B cell (primary cell): ENCODE results near the gene NMT1. TPM values are rescaled to one million over a fixed set of nuclear protein-coding genes. Genes with fewer than 3 reads are reported as not detected.

Source experiments
- ATAC-seq: fragments of 200-7000 bp; cut with Tn5 transposase; one replicate; pipeline ENCODE4 v1.10.0; 2021; ENCODE audit warnings: low read depth, mild to moderate bottlenecking, moderate number of reproducible peaks, moderate library complexity
- CTCF ChIA-PET: fragments of 350-600 bp; sonication (Branson Sonifier 250); formaldehyde crosslinking; loops from one replicate; lab custom pipeline; 2021; ENCODE audit warnings: antibody characterized with exemption, inconsistent platforms; lab: Charles Lee
- POLR2A ChIA-PET: fragments of 350-600 bp; sonication (Branson Sonifier 250); formaldehyde crosslinking; loops from one replicate; lab custom pipeline; 2021; ENCODE audit warnings: antibody characterized with exemption; lab: Charles Lee
- DNase-seq: peaks from one replicate; pipeline ENCODE4 v3.0.0; 2013
- H2AFZ ChIP-seq: 2 replicates; pipeline ENCODE4 v1.6.1; 2012; ENCODE audit warnings: mild to moderate bottlenecking, low read depth, low read length; ENCODE audit not compliant: insufficient read depth, poor library complexity, severe bottlenecking
- H3K27ac ChIP-seq, 2 donors: 1 replicate in 1 of 2; 2 replicates in 1 of 2; pipeline ENCODE4 v1.5.1; 2012 to 2013; ENCODE audit warnings: low read length in 2 of 2, mild to moderate bottlenecking in 2 of 2, moderate library complexity in 1 of 2
- H3K27me3 ChIP-seq, 4 experiments: fragments of 200-600 bp in 1 of 4; sonication (generic) in 1 of 4; replicated peaks in 1 of 4; 1 replicate in 2 of 4; 2 replicates in 2 of 4; pipeline versions ENCODE4 v1.6.1 to v1.7.0; 2013 to 2016; ENCODE audit warnings: low read length in 3 of 4, mild to moderate bottlenecking in 2 of 4, mixed read lengths in 1 of 4, moderate library complexity in 1 of 4; ENCODE audit not compliant: insufficient read depth in 4 of 4, control insufficient read depth in 3 of 4; ENCODE audit errors: control extremely low read depth in 1 of 4
- H3K36me3 ChIP-seq, 2 experiments: replicated peaks in 1 of 2; 1 replicate in 1 of 2; 2 replicates in 1 of 2; pipeline versions ENCODE4 v1.6.1 to v1.7.1; 2013; ENCODE audit warnings: low read length in 1 of 2; ENCODE audit not compliant: insufficient read depth in 2 of 2, control insufficient read depth in 1 of 2; ENCODE audit errors: control extremely low read depth in 1 of 2, extremely low read depth in 1 of 2
- H3K4me1 ChIP-seq, 2 donors: fragments of 200-600 bp in 1 of 2; sonication (generic) in 1 of 2; 1 replicate in 1 of 2; 2 replicates in 1 of 2; pipeline versions ENCODE4 v1.5.1 to v1.6.1; 2013 to 2017; ENCODE audit warnings: low read length in 2 of 2; ENCODE audit not compliant: control insufficient read depth in 2 of 2, insufficient read depth in 2 of 2
- H3K4me2 ChIP-seq: replicated peaks from 2 replicates; pipeline ENCODE3; 2012; ENCODE audit warnings: mild to moderate bottlenecking, low read depth, low read length; ENCODE audit not compliant: poor library complexity, severe bottlenecking
- H3K4me3 ChIP-seq, 5 experiments: fragments of 200-600 bp in 1 of 5; sonication (generic) in 1 of 5; 1 replicate in 3 of 5; 2 replicates in 2 of 5; pipeline versions ENCODE4 v1.5.1 to v1.7.0; 2011 to 2016; ENCODE audit warnings: low read length in 4 of 5, mild to moderate bottlenecking in 4 of 5, low read depth in 2 of 5, control low read depth in 1 of 5, moderate library complexity in 1 of 5; ENCODE audit not compliant: insufficient read depth in 1 of 5; ENCODE audit errors: control extremely low read depth in 1 of 5, extremely low read depth in 1 of 5
- H3K79me2 ChIP-seq: fragments of 200-600 bp; sonication (generic); one replicate; pipeline ENCODE4 v1.6.0; 2016; ENCODE audit warnings: low read length; ENCODE audit not compliant: control insufficient read depth, insufficient read depth
- H3K9ac ChIP-seq: fragments of 200-600 bp; sonication (generic); 2 replicates; pipeline ENCODE4 v1.6.1; 2017; ENCODE audit warnings: mild to moderate bottlenecking, low read length, moderate library complexity
- H3K9me3 ChIP-seq, 3 donors: one replicate each; pipeline versions ENCODE4 v1.6.1 to v1.7.1; 2013; ENCODE audit warnings: low read length in 2 of 3; ENCODE audit not compliant: control insufficient read depth in 2 of 3, insufficient read depth in 1 of 3; ENCODE audit errors: control extremely low read depth in 1 of 3
- H4K20me1 ChIP-seq: 2 replicates; pipeline ENCODE4 v1.6.0; 2012; ENCODE audit warnings: mild to moderate bottlenecking, low read length; ENCODE audit not compliant: insufficient read depth, control insufficient read depth, poor library complexity, severe bottlenecking
- H3K27ac Mint-ChIP-seq: one replicate; pipeline ENCODE4 v1.8.0; 2021; ENCODE audit warnings: mixed read lengths
- H3K27me3 Mint-ChIP-seq: one replicate; pipeline ENCODE4 v1.8.0; 2021; ENCODE audit warnings: mixed read lengths
- H3K4me1 Mint-ChIP-seq: one replicate; pipeline ENCODE4 v1.8.0; 2021; ENCODE audit warnings: mixed read lengths
- H3K4me3 Mint-ChIP-seq: one replicate; pipeline ENCODE4 v1.8.0; 2021; ENCODE audit warnings: mixed read lengths
- H3K9me3 Mint-ChIP-seq: one replicate; pipeline ENCODE4 v1.8.0; 2022; ENCODE audit warnings: mixed read lengths; ENCODE audit not compliant: insufficient read depth
- CTCF ChIP-seq: fragments of 200-600 bp; IDR thresholded peaks from one replicate; pipeline ENCODE4 v1.8.0; 2022; ENCODE audit warnings: antibody characterized with exemption, mild to moderate bottlenecking
- EZH2 ChIP-seq: IDR thresholded peaks from 2 replicates; pipeline ENCODE4 v1.6.1; 2012; ENCODE audit warnings: borderline replicate concordance, low read depth, mild to moderate bottlenecking, moderate library complexity, low read length; ENCODE audit not compliant: insufficient read depth, poor library complexity, severe bottlenecking
- WGBS: methylation state at CpG from one replicate; pipeline ENCODE4 v1.1.5; 2013; ENCODE audit warnings: missing lambda C conversion rate; ENCODE audit not compliant: insufficient coverage; 5-methylcytosine and 5-hydroxymethylcytosine counted together
- intact Hi-C: fragments of 100-400 bp; cut with micrococcal nuclease; formaldehyde crosslinking; loops from one replicate; pipeline ENCODE4 v1.10.0; 2022
- polyA plus RNA-seq: library from polyadenylated mRNA; depleted of rRNA; stranded (reverse); fragments of >200 nt; gene quantifications from 2 replicates; pipeline ENCODE4 v1.2.3, GENCODE V29; 2012
- total RNA-seq, 2 donors: library from RNA; stranded (reverse); fragments of 120-200 nt in 1 of 2; gene quantifications; 1 replicate in 1 of 2; 2 replicates in 1 of 2; pipeline versions ENCODE4 v1.2.3 to v1.2.4, GENCODE V29; 2013 to 2022

NMT1 gene
- total and polyA plus RNA-seq, 2 donors (not counting 1 experiment from before 2014, with no cell fraction given), result 30.1 to 134 TPM

DNA sequence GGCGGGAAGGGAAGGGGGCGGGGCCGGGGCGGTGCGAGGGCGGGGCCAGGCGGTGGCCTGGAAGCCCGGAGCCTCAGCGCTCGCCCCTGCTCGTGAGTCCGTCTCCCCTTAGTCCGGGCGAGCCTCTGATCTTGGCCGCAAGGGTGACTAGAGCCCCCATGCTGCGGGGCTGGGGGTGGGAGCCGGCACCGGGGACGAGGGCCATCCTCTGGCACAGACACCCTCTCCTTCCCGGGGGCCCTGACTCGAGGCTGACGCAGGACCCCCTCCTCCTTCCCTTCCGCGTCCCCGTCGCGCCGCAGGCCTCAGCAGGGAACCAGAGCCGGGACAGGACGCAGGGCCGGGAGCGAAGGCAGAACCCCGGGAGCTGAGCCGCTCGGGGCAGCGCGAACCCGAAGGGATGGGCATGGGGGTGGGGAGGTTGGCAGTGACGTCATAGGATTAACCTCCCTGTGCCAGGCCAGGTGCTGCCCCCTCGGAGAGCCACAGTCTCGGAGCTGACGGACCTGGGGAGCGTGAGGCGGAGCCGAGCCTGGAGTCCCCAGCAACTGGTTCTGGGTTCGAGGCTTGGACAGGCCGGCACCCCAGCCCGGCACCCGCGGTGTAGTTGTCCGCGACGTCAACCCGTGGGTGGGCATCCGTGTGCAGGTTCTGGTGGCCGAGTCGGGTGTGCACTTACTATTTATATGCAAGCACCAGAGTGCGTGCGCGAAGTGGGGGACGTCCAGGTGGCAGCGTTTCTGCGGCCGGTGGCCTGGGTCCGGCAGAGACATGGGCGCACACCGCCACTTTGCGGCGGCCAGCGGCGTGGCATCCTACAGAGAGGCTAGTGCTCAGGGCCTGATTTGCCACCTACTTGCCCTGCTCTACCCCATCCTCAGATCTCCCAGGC, 71.7 kb downstream of the NMT1 start:
- Histone ChIP-seq H3K79me2 (peaks cover 18% of the 10 kb centered on the region), H3K4me1 (peaks cover 17 to 24% of the 10 kb centered on the region in 2 donors), H4K20me1 (no peaks in the 10 kb centered on the region), H3K27me3 (peaks cover 0 to 10% (median 2%) of the 10 kb centered on the region in 4 experiments), H3K4me2 (peak overlapping the region; percentile 95), H3K9ac (peak overlapping the region; percentile 95), H3K9me3 (no peaks in the 10 kb centered on the region), H3K27ac (peak overlapping the region; percentile 93 to 94), H3K4me3 (peak overlapping the region; percentile 65 to 88 (median 76)), H2AFZ (peak overlapping the region; percentile 86), H3K36me3 (peaks cover 0 to 4% of the 10 kb centered on the region in 2 experiments)
- ChIA-PET CTCF (interaction anchor here (0.7 to 10.2 kb wide), 4 partner anchors 18 to 262 kb away, joined by 3 to 242 read pairs (median 118); partner anchors contain the start of gene HEXIM1), POLR2A (interaction anchor here (0.7 to 1.4 kb wide), 2 partner anchors 72 to 463 kb away, joined by 3 to 4 read pairs; partner anchors contain the start of gene NMT1)
- Mint-ChIP-seq H3K4me3 (peak overlapping the region; percentile 97), H3K27ac (peak overlapping the region; percentile 89), H3K4me1 (peaks cover 20% of the 10 kb centered on the region), H3K9me3 (no peaks in the 10 kb centered on the region), H3K27me3 (peaks cover 4% of the 10 kb centered on the region)
- DNase-seq (peak; percentile 88), ATAC-seq (peak; percentile 52)
- intact Hi-C loops, result loop anchor here (1.0 to 2.0 kb wide), 3 partner anchors 36 to 213 kb away; partner anchors contain the start of gene MAP3K14
- TF ChIP-seq CTCF (peak; percentile 73), EZH2 (no peak)
- WGBS, result 1% methylated on average over 67 of the region's 71 CpGs
